ENCODE results near the gene EIF3I. TPM values are rescaled to one million over a fixed set of nuclear protein-coding genes. Genes with fewer than 3 reads are reported as not detected.
A peak's percentile ranks its signal among the peaks of the same experiment; 100 is the strongest.

The EIF3I gene
- total and polyA plus RNA-seq, 10 of the 15 experiments (the other 5 are each of a cell fraction or from before 2014, with no cell fraction given), result 208 to 606 (median 352) TPM

DNA sequence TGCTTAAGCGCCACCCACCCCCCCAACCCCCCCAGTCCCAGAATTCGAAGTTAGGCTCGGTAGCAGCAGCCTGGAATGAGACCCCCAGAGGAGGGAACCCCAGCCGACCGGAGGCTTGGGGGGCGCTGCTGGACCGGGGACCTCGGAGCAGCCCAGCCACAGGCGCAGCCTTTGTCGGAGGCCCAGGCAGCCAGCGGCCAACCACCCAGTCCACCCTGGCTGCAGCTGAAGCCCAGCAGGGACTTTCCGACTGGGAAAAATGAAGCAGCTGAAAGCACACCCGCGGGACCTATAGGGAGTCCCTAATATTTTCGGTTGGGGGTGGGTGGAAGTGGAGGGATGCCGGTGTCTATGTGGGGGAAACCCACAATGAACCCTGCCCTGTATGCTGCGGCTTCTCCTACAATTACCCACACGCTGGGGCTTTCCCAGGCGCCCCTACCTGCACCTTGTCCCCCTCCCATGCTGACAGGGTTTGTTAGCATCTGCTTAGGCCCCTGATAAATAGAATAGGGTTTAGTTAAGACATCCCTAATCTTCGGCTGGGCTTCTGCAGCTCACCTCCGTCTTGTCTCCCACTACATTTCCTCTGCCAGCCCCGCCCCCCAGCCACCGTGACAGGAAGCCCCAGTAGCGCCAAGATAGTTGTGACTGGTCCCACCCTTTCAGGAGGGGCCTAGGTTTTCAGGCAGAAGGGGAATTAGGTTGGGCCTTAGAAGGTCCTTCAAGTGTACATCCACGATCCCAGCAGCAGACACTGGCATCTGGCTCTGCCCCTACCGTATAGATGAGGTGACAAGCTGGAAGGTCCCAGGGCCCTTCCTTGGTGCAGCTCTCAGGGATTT lies 21.0 kb upstream of the EIF3I start (continued):
- TF ChIP-seq ZNF622 (IDR thresholded peaks at IDR 0.05) (no peak), MYB (IDR thresholded peaks at IDR 0.05; ENCODE audit: borderline replicate concordance, low read depth, low read length) (no peak), RCOR1 (conservative IDR thresholded peaks at IDR 0.05; ENCODE audit: low read depth, low read length) (no peak), RUNX3 (IDR thresholded peaks at IDR 0.05; ENCODE audit: low read length) (peak; percentile 90), YBX1 (IDR thresholded peaks at IDR 0.05) (no peak), TARDBP (IDR thresholded peaks at IDR 0.05; ENCODE audit: borderline replicate concordance) (no peak), MEF2A (IDR thresholded peaks at IDR 0.05; ENCODE audit: insufficient read depth, low read depth, low read length) (no peak)
- TF ChIP-seq, protein P1, sequence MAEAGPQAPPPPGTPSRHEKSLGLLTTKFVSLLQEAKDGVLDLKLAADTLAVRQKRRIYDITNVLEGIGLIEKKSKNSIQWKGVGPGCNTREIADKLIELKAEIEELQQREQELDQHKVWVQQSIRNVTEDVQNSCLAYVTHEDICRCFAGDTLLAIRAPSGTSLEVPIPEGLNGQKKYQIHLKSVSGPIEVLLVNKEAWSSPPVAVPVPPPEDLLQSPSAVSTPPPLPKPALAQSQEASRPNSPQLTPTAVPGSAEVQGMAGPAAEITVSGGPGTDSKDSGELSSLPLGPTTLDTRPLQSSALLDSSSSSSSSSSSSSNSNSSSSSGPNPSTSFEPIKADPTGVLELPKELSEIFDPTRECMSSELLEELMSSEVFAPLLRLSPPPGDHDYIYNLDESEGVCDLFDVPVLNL (IDR thresholded peaks at IDR 0.05; ENCODE audit: low read depth, low read length), result no peak
- TF ChIP-seq, protein P2, sequence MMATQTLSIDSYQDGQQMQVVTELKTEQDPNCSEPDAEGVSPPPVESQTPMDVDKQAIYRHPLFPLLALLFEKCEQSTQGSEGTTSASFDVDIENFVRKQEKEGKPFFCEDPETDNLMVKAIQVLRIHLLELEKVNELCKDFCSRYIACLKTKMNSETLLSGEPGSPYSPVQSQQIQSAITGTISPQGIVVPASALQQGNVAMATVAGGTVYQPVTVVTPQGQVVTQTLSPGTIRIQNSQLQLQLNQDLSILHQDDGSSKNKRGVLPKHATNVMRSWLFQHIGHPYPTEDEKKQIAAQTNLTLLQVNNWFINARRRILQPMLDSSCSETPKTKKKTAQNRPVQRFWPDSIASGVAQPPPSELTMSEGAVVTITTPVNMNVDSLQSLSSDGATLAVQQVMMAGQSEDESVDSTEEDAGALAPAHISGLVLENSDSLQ (IDR thresholded peaks at IDR 0.05), result no peak; the same call in 1 of the 2 replicates
- TF ChIP-seq, protein P3, sequence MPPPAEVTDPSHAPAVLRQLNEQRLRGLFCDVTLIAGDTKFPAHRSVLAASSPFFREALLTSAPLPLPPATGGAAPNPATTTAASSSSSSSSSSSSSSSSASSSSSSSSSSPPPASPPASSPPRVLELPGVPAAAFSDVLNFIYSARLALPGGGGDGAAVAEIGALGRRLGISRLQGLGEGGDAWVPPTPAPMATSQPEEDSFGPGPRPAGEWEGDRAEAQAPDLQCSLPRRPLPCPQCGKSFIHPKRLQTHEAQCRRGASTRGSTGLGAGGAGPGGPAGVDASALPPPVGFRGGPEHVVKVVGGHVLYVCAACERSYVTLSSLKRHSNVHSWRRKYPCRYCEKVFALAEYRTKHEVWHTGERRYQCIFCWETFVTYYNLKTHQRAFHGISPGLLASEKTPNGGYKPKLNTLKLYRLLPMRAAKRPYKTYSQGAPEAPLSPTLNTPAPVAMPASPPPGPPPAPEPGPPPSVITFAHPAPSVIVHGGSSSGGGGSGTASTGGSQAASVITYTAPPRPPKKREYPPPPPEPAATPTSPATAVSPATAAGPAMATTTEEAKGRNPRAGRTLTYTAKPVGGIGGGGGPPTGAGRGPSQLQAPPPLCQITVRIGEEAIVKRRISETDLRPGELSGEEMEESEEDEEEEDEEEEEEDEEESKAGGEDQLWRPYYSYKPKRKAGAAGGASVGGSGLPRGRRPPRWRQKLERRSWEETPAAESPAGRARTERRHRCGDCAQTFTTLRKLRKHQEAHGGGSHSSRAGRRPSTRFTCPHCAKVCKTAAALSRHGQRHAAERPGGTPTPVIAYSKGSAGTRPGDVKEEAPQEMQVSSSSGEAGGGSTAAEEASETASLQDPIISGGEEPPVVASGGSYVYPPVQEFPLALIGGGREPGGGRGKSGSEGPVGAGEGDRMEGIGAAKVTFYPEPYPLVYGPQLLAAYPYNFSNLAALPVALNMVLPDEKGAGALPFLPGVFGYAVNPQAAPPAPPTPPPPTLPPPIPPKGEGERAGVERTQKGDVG (CRISPR knock-in tag; IDR thresholded peaks at IDR 0.05), result no peak
- TF ChIP-seq, protein P4, sequence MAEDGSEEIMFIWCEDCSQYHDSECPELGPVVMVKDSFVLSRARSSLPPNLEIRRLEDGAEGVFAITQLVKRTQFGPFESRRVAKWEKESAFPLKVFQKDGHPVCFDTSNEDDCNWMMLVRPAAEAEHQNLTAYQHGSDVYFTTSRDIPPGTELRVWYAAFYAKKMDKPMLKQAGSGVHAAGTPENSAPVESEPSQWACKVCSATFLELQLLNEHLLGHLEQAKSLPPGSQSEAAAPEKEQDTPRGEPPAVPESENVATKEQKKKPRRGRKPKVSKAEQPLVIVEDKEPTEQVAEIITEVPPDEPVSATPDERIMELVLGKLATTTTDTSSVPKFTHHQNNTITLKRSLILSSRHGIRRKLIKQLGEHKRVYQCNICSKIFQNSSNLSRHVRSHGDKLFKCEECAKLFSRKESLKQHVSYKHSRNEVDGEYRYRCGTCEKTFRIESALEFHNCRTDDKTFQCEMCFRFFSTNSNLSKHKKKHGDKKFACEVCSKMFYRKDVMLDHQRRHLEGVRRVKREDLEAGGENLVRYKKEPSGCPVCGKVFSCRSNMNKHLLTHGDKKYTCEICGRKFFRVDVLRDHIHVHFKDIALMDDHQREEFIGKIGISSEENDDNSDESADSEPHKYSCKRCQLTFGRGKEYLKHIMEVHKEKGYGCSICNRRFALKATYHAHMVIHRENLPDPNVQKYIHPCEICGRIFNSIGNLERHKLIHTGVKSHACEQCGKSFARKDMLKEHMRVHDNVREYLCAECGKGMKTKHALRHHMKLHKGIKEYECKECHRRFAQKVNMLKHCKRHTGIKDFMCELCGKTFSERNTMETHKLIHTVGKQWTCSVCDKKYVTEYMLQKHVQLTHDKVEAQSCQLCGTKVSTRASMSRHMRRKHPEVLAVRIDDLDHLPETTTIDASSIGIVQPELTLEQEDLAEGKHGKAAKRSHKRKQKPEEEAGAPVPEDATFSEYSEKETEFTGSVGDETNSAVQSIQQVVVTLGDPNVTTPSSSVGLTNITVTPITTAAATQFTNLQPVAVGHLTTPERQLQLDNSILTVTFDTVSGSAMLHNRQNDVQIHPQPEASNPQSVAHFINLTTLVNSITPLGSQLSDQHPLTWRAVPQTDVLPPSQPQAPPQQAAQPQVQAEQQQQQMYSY (CRISPR knock-in tag; IDR thresholded peaks at IDR 0.05), result no peak
- TF ChIP-seq, protein P5, sequence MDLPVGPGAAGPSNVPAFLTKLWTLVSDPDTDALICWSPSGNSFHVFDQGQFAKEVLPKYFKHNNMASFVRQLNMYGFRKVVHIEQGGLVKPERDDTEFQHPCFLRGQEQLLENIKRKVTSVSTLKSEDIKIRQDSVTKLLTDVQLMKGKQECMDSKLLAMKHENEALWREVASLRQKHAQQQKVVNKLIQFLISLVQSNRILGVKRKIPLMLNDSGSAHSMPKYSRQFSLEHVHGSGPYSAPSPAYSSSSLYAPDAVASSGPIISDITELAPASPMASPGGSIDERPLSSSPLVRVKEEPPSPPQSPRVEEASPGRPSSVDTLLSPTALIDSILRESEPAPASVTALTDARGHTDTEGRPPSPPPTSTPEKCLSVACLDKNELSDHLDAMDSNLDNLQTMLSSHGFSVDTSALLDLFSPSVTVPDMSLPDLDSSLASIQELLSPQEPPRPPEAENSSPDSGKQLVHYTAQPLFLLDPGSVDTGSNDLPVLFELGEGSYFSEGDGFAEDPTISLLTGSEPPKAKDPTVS (IDR thresholded peaks at IDR 0.05; ENCODE audit: low read depth, low read length), result no peak
- TF ChIP-seq, protein P6, sequence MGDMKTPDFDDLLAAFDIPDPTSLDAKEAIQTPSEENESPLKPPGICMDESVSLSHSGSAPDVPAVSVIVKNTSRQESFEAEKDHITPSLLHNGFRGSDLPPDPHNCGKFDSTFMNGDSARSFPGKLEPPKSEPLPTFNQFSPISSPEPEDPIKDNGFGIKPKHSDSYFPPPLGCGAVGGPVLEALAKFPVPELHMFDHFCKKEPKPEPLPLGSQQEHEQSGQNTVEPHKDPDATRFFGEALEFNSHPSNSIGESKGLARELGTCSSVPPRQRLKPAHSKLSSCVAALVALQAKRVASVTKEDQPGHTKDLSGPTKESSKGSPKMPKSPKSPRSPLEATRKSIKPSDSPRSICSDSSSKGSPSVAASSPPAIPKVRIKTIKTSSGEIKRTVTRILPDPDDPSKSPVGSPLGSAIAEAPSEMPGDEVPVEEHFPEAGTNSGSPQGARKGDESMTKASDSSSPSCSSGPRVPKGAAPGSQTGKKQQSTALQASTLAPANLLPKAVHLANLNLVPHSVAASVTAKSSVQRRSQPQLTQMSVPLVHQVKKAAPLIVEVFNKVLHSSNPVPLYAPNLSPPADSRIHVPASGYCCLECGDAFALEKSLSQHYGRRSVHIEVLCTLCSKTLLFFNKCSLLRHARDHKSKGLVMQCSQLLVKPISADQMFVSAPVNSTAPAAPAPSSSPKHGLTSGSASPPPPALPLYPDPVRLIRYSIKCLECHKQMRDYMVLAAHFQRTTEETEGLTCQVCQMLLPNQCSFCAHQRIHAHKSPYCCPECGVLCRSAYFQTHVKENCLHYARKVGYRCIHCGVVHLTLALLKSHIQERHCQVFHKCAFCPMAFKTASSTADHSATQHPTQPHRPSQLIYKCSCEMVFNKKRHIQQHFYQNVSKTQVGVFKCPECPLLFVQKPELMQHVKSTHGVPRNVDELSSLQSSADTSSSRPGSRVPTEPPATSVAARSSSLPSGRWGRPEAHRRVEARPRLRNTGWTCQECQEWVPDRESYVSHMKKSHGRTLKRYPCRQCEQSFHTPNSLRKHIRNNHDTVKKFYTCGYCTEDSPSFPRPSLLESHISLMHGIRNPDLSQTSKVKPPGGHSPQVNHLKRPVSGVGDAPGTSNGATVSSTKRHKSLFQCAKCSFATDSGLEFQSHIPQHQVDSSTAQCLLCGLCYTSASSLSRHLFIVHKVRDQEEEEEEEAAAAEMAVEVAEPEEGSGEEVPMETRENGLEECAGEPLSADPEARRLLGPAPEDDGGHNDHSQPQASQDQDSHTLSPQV (IDR thresholded peaks at IDR 0.05), result no peak

Data from GM12878 (cell line).